ENCODE results near the gene GFRA1. TPM values are rescaled to one million over a fixed set of nuclear protein-coding genes. Genes with fewer than 3 reads are reported as not detected.

Gene GFRA1
- total and polyA plus RNA-seq, 2 of the 8 experiments (the other 6 are each of a cell fraction or from before 2014, with no cell fraction given), result 1.1 to 2.0 TPM

- TF ChIP-seq EZH2 (IDR thresholded peaks at IDR 0.05; ENCODE audit: low read depth, low read length, severe bottlenecking) (no peak), SRF (IDR thresholded peaks at IDR 0.05; ENCODE audit: low read depth, low read length) (no peak), CHD2 (IDR thresholded peaks at IDR 0.05; ENCODE audit: low read length) (no peak), MAX (IDR thresholded peaks at IDR 0.05) (no peak), RBBP5 (IDR thresholded peaks at IDR 0.05; ENCODE audit: borderline replicate concordance, low read depth, low read length) (no peak), GTF2F1 (IDR thresholded peaks at IDR 0.05; ENCODE audit: borderline replicate concordance, low read depth, low read length) (no peak), BACH1 (IDR thresholded peaks at IDR 0.05; ENCODE audit: low read length) (no peak), SIX5 (IDR thresholded peaks at IDR 0.05; ENCODE audit: low read depth, low read length) (no peak), BRCA1 (IDR thresholded peaks at IDR 0.05; ENCODE audit: low read depth, low read length) (no peak)
Observed at GRCh38 chr10:116255886-116256751, 16.9 kb downstream of the GFRA1 start (continued).
